Fibroblast of skin of left biceps (primary cell): Measurements from ENCODE around the gene NR6A1.

ENCODE experiments used
- DNase-seq, 2 experiments: peaks; one replicate each; pipeline ENCODE4 v3.0.0-alpha.2; 2013; ENCODE audit warnings: low read depth in 2 of 2

NR6A1 gene

GRCh38 chr9:124526174-124526573, 244.9 kb downstream of the NR6A1 start:
- DNase-seq = no peak

- DNase-seq = no peak
These were observed 248.7 kb downstream of the NR6A1 start for GRCh38 chr9:124522121-124523098.

- no peak for DNase-seq
These were observed 250.0 kb downstream of the NR6A1 start for GRCh38 chr9:124521142-124521541.

GRCh38 chr9:124520206-124520596, 250.9 kb downstream of the NR6A1 start:
- DNase-seq = no peak

GRCh38 chr9:124518116-124518515, 253.0 kb downstream of the NR6A1 start:
- DNase-seq = no peak

GRCh38 chr9:124517600-124517999, 253.5 kb downstream of the NR6A1 start:
- DNase-seq = no peak

- DNase-seq = no peak
These were observed 256.2 kb downstream of the NR6A1 start for GRCh38 chr9:124514874-124515273.

GRCh38 chr9:124514125-124514524, 257.0 kb downstream of the NR6A1 start:
- no peak for DNase-seq

GRCh38 chr9:124513376-124513994, 257.6 kb downstream of the NR6A1 start:
- no peak for DNase-seq

GRCh38 chr9:124512806-124513204, 258.3 kb downstream of the NR6A1 start:
- no peak for DNase-seq

GRCh38 chr9:124511891-124512805, 259.0 kb downstream of the NR6A1 start:
- no peak for DNase-seq

- DNase-seq = no peak
These were observed 259.7 kb downstream of the NR6A1 start for GRCh38 chr9:124511426-124511840.

GRCh38 chr9:124510650-124511425, 260.3 kb downstream of the NR6A1 start:
- no peak for DNase-seq

GRCh38 chr9:124507880-124508423, 263.2 kb downstream of the NR6A1 start:
- DNase-seq = no peak

- DNase-seq = no peak
These were observed 263.9 kb downstream of the NR6A1 start, which contains the start of gene NR5A1 for GRCh38 chr9:124506931-124507879. NR5A1 (minus strand) TSS chr9:124507399; CDS start chr9:124503395, 4,004 bp downstream.

- DNase-seq = no peak
These were observed 264.7 kb downstream of the NR6A1 start for GRCh38 chr9:124506433-124506832.

GRCh38 chr9:124505901-124506346, 265.2 kb downstream of the NR6A1 start:
- no peak for DNase-seq

- DNase-seq = no peak
These were observed 265.9 kb downstream of the NR6A1 start for GRCh38 chr9:124505006-124505900.
